GM10266 (cell line): ENCODE measurements around the gene XAGE2.

Experiments
- DNase-seq: peaks from one replicate; pipeline ENCODE4 v3.0.0; 2012; ENCODE audit errors: extremely low spot score
- TF ChIP-seq, protein P1 (sequence below): IDR thresholded peaks from 2 replicates; pipeline ENCODE4 v1.5.1; 2012; ENCODE audit warnings: mild to moderate bottlenecking, low read depth; ENCODE audit not compliant: control insufficient read depth, insufficient read depth; ENCODE audit errors: missing control alignments

The XAGE2 gene

DNA sequence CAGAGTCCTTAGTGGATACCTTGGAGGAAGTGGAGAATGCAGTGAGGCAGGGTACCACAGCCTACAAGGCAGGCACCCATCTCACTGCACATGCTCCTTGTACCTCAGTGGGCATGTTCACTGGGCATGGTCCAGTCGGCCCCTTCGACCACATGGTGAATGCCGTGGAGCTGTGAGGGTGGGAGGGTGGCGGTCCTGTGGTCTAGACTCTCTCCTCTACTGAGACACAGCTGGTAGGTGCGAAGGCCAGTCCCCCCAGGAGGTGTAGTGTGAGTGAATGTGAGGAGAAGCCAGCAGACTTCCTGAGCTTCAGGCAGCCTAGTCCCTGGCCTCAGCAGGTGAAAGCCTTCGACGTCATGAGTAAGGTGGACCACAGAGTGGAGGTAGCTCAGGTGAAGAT, 12.2 kb downstream of the XAGE2 start:
- no peak for DNase-seq
- TF ChIP-seq, protein P1, sequence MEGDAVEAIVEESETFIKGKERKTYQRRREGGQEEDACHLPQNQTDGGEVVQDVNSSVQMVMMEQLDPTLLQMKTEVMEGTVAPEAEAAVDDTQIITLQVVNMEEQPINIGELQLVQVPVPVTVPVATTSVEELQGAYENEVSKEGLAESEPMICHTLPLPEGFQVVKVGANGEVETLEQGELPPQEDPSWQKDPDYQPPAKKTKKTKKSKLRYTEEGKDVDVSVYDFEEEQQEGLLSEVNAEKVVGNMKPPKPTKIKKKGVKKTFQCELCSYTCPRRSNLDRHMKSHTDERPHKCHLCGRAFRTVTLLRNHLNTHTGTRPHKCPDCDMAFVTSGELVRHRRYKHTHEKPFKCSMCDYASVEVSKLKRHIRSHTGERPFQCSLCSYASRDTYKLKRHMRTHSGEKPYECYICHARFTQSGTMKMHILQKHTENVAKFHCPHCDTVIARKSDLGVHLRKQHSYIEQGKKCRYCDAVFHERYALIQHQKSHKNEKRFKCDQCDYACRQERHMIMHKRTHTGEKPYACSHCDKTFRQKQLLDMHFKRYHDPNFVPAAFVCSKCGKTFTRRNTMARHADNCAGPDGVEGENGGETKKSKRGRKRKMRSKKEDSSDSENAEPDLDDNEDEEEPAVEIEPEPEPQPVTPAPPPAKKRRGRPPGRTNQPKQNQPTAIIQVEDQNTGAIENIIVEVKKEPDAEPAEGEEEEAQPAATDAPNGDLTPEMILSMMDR, result no peak

DNA sequence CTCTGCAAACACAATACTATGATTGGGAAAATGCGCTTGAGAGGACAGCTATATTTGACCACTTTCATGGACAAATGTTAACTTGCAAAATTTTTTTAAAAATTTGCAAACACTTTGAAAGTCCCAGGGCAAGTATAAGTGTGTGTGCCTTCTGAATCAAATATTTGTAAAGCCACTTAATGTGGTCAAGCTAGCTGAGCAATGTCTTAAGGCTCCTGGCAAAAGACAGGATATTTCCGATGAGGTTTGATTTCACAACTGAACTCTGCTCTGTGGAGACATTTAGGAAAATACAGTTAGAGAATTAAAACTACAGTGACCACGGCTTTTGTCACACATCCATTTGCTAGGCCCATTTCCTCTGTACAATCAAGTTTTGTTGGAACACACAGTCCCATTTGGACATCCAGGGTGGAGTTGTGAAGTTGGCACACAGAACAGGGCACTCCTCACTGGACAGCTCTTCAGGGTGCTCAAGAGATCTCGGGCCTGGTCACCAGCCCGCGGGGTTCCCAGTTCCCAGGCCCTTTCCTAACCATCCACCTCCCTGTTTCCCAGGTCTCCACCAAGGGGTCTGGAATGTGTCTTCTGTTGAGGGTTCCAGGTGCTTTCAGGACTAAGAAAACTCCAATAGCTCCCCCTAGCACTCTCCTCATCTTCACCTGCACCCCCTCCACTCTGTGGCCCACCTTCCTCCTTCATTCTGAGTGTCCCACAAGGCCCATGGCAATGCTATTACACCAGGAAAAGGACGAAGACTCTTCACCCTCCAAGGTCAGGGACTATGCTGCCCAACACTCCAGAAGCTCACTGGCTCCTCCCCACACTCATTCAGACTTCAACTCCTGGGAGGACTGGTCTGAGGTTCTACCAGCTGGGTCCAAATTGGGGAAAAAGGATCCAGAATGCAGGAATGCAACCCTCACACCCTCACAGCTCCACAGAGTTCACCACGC, 41.9 kb downstream of the XAGE2 start:
- DNase-seq, result no peak
- TF ChIP-seq, protein P1, result no peak

DNA sequence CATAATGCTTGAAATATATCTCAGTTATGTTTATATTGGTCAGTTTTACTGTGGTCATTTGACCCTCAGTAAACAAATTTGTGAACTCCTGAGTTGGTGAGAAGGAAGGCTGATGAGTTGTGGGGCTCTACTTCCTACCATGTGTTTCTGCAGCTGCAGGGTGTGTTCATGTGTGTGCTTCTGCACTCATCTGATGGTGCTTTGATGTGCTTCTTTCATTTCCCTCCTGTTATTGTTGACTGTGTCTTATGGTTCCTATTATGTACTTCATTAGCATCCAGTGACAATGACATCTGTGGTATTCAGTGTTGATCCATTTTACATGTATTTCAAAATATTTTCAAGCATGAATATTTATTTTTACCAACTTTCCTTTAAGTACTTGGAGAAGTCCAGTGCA, 46.5 kb downstream of the XAGE2 start:
- no peak for DNase-seq
- TF ChIP-seq, protein P1, result no peak

DNA sequence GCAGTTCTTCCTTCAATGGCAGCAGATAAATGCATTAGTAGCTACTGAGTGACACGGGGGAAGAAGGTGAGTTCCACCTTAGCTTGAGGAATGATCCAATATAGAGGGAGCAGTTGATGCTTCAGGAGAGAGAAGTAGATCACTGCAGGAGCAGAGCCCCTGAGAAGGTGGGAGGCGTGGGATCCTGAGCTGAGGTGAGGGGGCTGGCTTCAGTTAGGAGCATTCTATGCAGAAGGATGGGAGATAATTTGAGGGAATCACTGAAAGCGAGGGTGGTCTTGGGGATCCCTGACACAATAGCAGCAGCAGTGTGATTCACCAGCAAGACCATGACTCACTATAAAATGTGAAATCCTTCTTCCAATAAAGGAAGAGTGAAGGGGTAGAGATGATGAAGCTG, 48.0 kb downstream of the XAGE2 start:
- TF ChIP-seq, protein P1, result no peak
- DNase-seq, result no peak

DNA sequence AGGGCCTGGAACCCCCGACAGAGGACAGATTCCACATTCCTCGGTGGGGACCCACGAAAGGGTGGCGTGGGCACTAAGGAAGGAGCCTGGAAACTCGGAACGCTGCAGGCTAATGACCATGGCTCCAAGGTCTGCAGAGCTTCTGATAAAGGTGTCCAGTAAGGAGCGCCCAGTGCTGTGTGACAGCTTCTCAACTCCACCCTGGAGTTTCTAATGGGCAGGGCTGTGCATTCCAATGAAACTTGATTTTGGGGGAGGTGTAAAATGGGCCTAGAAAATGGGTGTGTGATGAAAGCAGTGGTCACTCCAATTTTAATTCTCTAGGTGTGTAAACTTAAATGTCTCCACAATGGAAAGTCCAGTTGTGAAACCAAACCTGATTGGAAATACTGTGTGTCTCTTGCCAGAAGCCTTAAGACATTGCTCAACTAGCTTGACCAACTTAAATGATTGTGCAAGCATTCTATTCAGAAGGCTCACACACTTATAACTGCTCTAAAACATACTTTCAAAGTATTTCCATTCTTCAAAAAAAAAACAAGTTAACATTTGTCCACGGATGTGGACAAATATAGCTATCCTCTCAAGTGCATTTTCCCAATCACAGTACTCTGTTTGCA, 52.1 kb downstream of the XAGE2 start:
- TF ChIP-seq, protein P1, result no peak
- no peak for DNase-seq

DNA sequence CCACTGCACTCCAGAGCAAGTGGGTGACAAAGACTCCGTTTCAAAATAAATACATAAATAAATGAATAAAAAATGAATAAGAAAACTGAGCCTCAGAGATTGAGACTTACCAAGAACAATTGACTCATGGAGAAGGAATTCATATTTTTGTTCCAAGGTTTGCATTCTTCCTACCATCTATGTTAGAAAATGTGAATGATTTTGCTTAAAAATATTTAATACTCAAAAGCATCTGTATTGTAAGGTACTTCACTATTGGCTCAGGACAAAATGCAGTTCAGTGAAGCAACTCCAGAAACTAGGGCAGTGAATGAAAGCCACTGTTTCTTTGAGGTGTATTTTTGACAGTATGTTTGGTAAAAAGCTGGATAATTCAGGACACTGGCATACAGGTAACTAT, 54.1 kb downstream of the XAGE2 start:
- DNase-seq, result no peak

More for the DNA sequence above, 54.1 kb downstream of the XAGE2 start:
- TF ChIP-seq, protein P1, result no peak
